Measurements from ENCODE around the gene FAM169A.

DNA sequence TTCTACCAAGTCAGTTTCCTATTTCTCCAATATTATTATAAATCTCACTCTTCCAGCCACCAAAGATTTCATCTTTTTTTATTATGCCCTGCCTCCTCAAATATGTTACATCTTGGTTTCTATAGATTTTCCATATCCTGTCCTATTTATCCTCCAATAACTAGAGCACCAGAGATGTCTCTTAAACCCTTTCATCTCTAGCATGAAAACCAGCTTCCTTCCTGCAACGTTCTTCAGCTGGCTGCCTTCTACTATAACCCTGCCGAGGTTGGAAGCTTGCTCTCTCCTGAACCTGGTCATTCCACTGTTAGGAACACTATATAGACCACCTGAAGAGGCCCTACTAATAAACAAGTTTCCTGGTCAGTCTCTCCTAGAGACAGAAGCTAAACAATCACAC, 27.9 kb downstream of the FAM169A start:
- TF ChIP-seq POLR2A (IDR thresholded peaks at IDR 0.05) (no peak), POLR2AphosphoS5 (IDR thresholded peaks at IDR 0.05) (no peak), EP300 (IDR thresholded peaks at IDR 0.05) (no peak)
- TF ChIP-seq, protein P1, sequence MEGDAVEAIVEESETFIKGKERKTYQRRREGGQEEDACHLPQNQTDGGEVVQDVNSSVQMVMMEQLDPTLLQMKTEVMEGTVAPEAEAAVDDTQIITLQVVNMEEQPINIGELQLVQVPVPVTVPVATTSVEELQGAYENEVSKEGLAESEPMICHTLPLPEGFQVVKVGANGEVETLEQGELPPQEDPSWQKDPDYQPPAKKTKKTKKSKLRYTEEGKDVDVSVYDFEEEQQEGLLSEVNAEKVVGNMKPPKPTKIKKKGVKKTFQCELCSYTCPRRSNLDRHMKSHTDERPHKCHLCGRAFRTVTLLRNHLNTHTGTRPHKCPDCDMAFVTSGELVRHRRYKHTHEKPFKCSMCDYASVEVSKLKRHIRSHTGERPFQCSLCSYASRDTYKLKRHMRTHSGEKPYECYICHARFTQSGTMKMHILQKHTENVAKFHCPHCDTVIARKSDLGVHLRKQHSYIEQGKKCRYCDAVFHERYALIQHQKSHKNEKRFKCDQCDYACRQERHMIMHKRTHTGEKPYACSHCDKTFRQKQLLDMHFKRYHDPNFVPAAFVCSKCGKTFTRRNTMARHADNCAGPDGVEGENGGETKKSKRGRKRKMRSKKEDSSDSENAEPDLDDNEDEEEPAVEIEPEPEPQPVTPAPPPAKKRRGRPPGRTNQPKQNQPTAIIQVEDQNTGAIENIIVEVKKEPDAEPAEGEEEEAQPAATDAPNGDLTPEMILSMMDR (IDR thresholded peaks at IDR 0.05), result no peak

Measured in gastroesophageal sphincter (tissue), 3 donors.